Measurements from ENCODE around the gene STXBP6.
"Not testable (repeated sequence)": the region's sequence is repeated elsewhere in the genome, so short reads cannot be mapped to it uniquely, and the experiment has no call there.

STXBP6 gene

GRCh38 chr14:24948261-24948847 lies 101.6 kb downstream of the STXBP6 start:
- no peak for DNase-seq

- DNase-seq: no peak
These were observed 102.8 kb downstream of the STXBP6 start for GRCh38 chr14:24947131-24947530.

- no peak for DNase-seq
These were observed 105.1 kb downstream of the STXBP6 start for GRCh38 chr14:24944800-24945199.

GRCh38 chr14:24943024-24943423 lies 106.9 kb downstream of the STXBP6 start:
- DNase-seq: no peak

- no peak for DNase-seq
These were observed 108.2 kb downstream of the STXBP6 start for GRCh38 chr14:24941719-24942118.

GRCh38 chr14:24940213-24940783 lies 109.6 kb downstream of the STXBP6 start:
- no peak for DNase-seq

GRCh38 chr14:24938593-24938992 lies 111.4 kb downstream of the STXBP6 start:
- DNase-seq: no peak

- DNase-seq: no peak
These were observed 112.6 kb downstream of the STXBP6 start for GRCh38 chr14:24937300-24937699.

GRCh38 chr14:24936773-24937172 lies 113.2 kb downstream of the STXBP6 start:
- not testable (repeated sequence) for DNase-seq

GRCh38 chr14:24935796-24936195 lies 114.2 kb downstream of the STXBP6 start:
- no peak for DNase-seq

GRCh38 chr14:24928386-24928900 lies 121.5 kb downstream of the STXBP6 start:
- no peak for DNase-seq

GRCh38 chr14:24927809-24928208 lies 122.1 kb downstream of the STXBP6 start:
- no peak for DNase-seq

- DNase-seq: no peak
These were observed 124.1 kb downstream of the STXBP6 start for GRCh38 chr14:24925771-24926374.

GRCh38 chr14:24924544-24924943 lies 125.4 kb downstream of the STXBP6 start:
- DNase-seq: no peak

GRCh38 chr14:24921903-24922302 lies 128.0 kb downstream of the STXBP6 start:
- no peak for DNase-seq

- no peak for DNase-seq
These were observed 129.5 kb downstream of the STXBP6 start for GRCh38 chr14:24920265-24921075.

GRCh38 chr14:24918822-24919221 lies 131.1 kb downstream of the STXBP6 start:
- no peak for DNase-seq

- no peak for DNase-seq
These were observed 133.9 kb downstream of the STXBP6 start for GRCh38 chr14:24915958-24916595.

- no peak for DNase-seq
These were observed 134.5 kb downstream of the STXBP6 start for GRCh38 chr14:24915403-24915921.

GRCh38 chr14:24913746-24914145 lies 136.2 kb downstream of the STXBP6 start:
- DNase-seq: no peak

- DNase-seq: no peak
These were observed 136.9 kb downstream of the STXBP6 start for GRCh38 chr14:24913021-24913420.

GRCh38 chr14:24911324-24912109 lies 138.4 kb downstream of the STXBP6 start:
- no peak for DNase-seq

All from CD4-positive, alpha-beta T cell treated with Interleukin-12 subunit alpha and Interleukin-12 subunit beta, for 1 hour (primary cell).